Heart right ventricle (tissue), 16 donors: ENCODE results near the gene RAB36. TPM values are rescaled to one million over a fixed set of nuclear protein-coding genes. Genes with fewer than 3 reads are reported as not detected.

Experiments
- ATAC-seq, 8 donors: fragments of 200-7000 bp; cut with Tn5 transposase; one replicate each; pipeline ENCODE4 v1.9.1; 2020; ENCODE audit warnings: mild to moderate bottlenecking in 8 of 8, moderate library complexity in 8 of 8, moderate number of reproducible peaks in 1 of 8
- DNase-seq, 2 donors: peaks; one replicate each; pipeline ENCODE4 v3.0.0-alpha.2; 2020
- H3K27ac ChIP-seq, 10 donors: fragments of 200-600 bp; sonication (generic) in 2 of 10; one replicate each; pipeline versions ENCODE4 v1.5.0 to v1.8.0; 2020 to 2022; ENCODE audit warnings: mild to moderate bottlenecking in 3 of 10
- H3K27me3 ChIP-seq, 7 donors: fragments of 200-600 bp; one replicate each; pipeline ENCODE4 v1.8.0; 2021 to 2022; ENCODE audit warnings: mild to moderate bottlenecking in 2 of 7
- H3K36me3 ChIP-seq, 9 donors: fragments of 200-600 bp; sonication (generic) in 1 of 9; one replicate each; pipeline versions ENCODE4 v1.5.0 to v1.8.0; 2020 to 2022; ENCODE audit warnings: mild to moderate bottlenecking in 2 of 9
- H3K4me1 ChIP-seq, 9 donors: fragments of 200-600 bp; sonication (generic) in 1 of 9; one replicate each; pipeline versions ENCODE4 v1.5.0 to v1.8.0; 2020 to 2022; ENCODE audit warnings: mild to moderate bottlenecking in 4 of 9
- H3K4me3 ChIP-seq, 10 donors: fragments of 200-600 bp; sonication (generic) in 2 of 10; one replicate each; pipeline versions ENCODE4 v1.5.0 to v1.8.0; 2020 to 2022; ENCODE audit warnings: mild to moderate bottlenecking in 7 of 10, moderate library complexity in 2 of 10
- H3K9me3 ChIP-seq, 11 donors: fragments of 200-600 bp in 10 of 11; sonication (generic) in 2 of 11; one replicate each; pipeline versions ENCODE4 v1.5.0 to v1.8.0; 2013 to 2022; ENCODE audit warnings: mild to moderate bottlenecking in 2 of 11, control low read depth in 1 of 11, moderate library complexity in 1 of 11
- WGBS, 2 donors: extraction: QIAGEN DNeasy Blood & Tissue Kit; methylation state at CpG; one replicate each; pipeline ENCODE4 v1.1.7; 2013; ENCODE audit warnings: inconsistent platforms in 1 of 2; 5-methylcytosine and 5-hydroxymethylcytosine counted together
- intact Hi-C, 10 donors: fragments of 100-400 bp; cut with DNase I; formaldehyde crosslinking; loops; one replicate each; pipeline versions ENCODE4 v1.11.1 to v1.14.2; 2022
- polyA plus RNA-seq, 2 donors: library from polyadenylated mRNA; stranded (reverse); fragments of 200-250 nt; gene quantifications; one replicate each; pipeline ENCODE4 v1.2.3, GENCODE V29; 2013
- total RNA-seq, 10 donors: library from RNA; stranded (reverse); fragmentation: NEBNext Ultra II Directional in 3 of 10; extraction: Animal tissue kit (Norgen Biotek cat#: 25700) in 3 of 10; gene quantifications; one replicate each; pipeline versions ENCODE4 v1.2.1 to v1.2.4, GENCODE V29; 2021 to 2023
- TF ChIP-seq, protein P1 (sequence below), 9 donors: fragments of 200-600 bp; sonication (generic) in 2 of 9; IDR thresholded peaks; one replicate each; pipeline versions ENCODE4 v1.5.0 to v1.8.0; 2021 to 2022; ENCODE audit warnings: antibody characterized with exemption in 9 of 9, mild to moderate bottlenecking in 5 of 9, moderate library complexity in 1 of 9
- donor health status: Arrhythmogenic right ventricular cardiomyopathy.
- donor health status: ischemic (EF 13 %, LVEDD 7.1; RV severe dilation, severe dysfunction).
- donor health status: healthy with polysubstance abuse.
- donor health status: DM: no; HTN: yes; CAD: no.
- donor health status: DM: no; HTN: no; CAD: no.
- donor health status: ischemic (EF 25% LVEDD 6.9; RV normal size, moderate dysfunction).
- donor health status: ischemic (EF 25% LVEDD 5.7; RV mildly dilated, moderate dysfunction).
- donor health status: healthy.
- donor health status: DM: yes; HTN: yes; CAD: no.
- donor health status: Ischemic cardiomyopathy.
- donor health status: ischemic (EF 35%, LVEDD 5.7; RV mildly dilated, moderate dysfunction).
- donor health status: nonischemic (EF 11% LVEDD 7.7; RV severe dilation, severe dysfunction).
- donor health status: DM: yes; HTN: yes; CAD: no.
- donor health status: PGD.
- donor health status: ischemic (EF 29% LVEDD 5.4; RV normal size, mild dysfunction).
- donor health status: nonischemic (EF 23%, LVEDD 6.1; RV moderate dilation, normal function).

Gene RAB36
- total and polyA plus RNA-seq, 12 donors, result 0.15 to 1.00 (median 0.43) TPM

DNA sequence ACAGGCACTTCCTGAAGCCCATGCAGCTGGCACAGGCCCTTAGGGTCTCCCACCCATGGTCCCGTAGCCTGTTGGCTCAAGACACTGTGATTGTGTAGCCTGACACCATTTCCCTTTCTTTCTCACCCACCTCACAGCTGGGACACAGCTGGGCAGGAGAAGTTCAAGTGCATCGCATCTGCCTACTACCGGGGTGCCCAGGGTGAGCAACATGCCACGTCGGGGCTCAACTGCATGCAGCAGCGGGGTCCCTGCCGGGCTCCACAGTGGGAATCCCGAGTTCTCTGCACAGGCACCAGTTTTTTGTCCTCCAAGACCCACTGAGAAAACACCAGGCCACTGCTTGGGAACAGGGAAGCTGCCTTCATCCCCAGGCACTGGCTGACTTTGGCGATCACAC, 10.6 kb downstream of the RAB36 start:
- 90% methylated on average over 9 of the region's 9 CpGs for WGBS, 2 donors
- Histone ChIP-seq H3K4me3 (no peak overlapping the region), H3K4me1 (peaks cover 0 to 17% (median 7%) of the 10 kb centered on the region in 9 donors), H3K27me3 (peaks cover 0 to 6% (median 0%) of the 10 kb centered on the region in 7 donors), H3K27ac (no peak overlapping the region), H3K36me3 (no peaks in the 10 kb centered on the region), H3K9me3 (no peaks in the 10 kb centered on the region)
- TF ChIP-seq, protein P1, sequence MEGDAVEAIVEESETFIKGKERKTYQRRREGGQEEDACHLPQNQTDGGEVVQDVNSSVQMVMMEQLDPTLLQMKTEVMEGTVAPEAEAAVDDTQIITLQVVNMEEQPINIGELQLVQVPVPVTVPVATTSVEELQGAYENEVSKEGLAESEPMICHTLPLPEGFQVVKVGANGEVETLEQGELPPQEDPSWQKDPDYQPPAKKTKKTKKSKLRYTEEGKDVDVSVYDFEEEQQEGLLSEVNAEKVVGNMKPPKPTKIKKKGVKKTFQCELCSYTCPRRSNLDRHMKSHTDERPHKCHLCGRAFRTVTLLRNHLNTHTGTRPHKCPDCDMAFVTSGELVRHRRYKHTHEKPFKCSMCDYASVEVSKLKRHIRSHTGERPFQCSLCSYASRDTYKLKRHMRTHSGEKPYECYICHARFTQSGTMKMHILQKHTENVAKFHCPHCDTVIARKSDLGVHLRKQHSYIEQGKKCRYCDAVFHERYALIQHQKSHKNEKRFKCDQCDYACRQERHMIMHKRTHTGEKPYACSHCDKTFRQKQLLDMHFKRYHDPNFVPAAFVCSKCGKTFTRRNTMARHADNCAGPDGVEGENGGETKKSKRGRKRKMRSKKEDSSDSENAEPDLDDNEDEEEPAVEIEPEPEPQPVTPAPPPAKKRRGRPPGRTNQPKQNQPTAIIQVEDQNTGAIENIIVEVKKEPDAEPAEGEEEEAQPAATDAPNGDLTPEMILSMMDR (IDR thresholded peaks at IDR 0.05), result no peak
- intact Hi-C loops, result no loop called here
- no peak for ATAC-seq
- DNase-seq, result no peak

DNA sequence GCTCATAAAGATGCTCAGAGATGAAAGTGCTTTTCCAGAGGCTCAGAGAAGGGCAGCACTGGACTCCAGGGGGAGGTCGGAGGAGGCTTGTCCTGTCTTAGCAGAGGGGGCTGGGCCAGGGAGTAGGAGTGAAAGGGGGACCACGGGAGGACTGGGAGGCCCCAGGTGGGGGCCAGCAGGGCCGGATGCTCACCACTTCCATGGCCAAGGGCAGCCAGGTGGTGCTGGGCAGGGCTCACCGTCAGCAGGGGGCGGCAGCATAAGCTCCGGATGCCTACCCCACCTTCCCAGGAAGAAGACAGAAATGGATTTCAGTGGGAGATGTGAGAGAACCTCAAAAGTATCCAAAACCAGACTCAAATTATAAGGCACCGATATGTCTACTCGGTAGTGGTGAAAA, 11.0 kb downstream of the RAB36 start:
- H3K27ac ChIP-seq, result no peak overlapping the region
- intact Hi-C loops, result no loop called here
- H3K9me3 ChIP-seq, result no peaks in the 10 kb centered on the region
- H3K4me1 ChIP-seq, result peaks cover 0 to 17% (median 6%) of the 10 kb centered on the region in 9 donors
- ATAC-seq (no peak), DNase-seq (no peak)
- WGBS, 2 donors, result 48 to 61% methylated on average over 8 of the region's 8 CpGs
- TF ChIP-seq, protein P1 (IDR thresholded peaks at IDR 0.05), result no peak
- peaks cover 0 to 6% (median 0%) of the 10 kb centered on the region in 7 donors for H3K27me3 ChIP-seq
- H3K36me3 ChIP-seq, result no peaks in the 10 kb centered on the region
- H3K4me3 ChIP-seq, result no peak overlapping the region

DNA sequence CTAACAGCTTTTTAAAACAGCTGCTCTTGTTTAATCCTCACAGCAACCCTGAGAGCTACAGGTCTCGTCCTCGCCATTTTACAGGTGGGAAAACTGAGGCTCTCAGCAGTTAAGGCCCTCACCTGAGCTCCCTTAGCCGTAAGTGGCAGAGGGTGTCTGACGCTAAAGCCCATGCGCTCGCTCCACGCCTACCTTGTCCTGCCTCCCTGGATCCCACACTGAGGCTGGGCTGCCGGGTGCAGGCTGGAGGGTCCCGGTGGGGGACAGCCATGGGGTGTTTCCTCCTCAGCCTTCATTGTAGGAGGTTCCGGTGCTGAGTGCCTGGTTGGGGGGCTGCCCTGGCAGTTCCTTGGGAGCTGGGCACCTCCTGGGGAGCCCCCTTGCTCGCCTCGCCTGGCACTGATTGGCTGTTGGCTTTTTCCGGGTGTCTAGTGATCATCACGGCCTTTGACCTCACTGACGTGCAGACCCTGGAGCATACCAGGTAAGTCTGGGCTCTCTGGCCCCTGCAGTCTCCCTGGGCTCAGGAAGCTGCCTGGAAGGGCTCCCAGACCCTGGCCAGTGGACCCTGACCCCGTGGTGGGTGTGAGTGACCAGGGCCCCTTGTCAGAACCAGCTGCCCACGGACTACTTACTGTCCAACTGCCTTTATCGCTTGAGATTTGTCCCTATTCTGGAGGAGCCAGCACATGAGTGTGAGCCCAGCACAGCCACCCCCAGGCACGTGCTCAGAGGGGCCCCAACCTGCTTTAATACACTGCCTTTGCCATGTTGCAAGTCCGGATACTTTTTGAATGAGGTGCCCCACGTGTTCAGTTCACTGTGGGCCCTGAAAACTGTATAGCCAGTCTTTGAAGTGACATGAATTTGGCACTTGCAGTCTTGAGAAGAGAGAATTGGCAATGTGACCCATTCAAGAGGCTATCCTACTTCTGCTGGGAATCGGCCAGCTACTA, 12.6 kb downstream of the RAB36 start:
- ATAC-seq, result no peak
- no peak overlapping the region for H3K4me3 ChIP-seq
- DNase-seq, result no peak

DNA sequence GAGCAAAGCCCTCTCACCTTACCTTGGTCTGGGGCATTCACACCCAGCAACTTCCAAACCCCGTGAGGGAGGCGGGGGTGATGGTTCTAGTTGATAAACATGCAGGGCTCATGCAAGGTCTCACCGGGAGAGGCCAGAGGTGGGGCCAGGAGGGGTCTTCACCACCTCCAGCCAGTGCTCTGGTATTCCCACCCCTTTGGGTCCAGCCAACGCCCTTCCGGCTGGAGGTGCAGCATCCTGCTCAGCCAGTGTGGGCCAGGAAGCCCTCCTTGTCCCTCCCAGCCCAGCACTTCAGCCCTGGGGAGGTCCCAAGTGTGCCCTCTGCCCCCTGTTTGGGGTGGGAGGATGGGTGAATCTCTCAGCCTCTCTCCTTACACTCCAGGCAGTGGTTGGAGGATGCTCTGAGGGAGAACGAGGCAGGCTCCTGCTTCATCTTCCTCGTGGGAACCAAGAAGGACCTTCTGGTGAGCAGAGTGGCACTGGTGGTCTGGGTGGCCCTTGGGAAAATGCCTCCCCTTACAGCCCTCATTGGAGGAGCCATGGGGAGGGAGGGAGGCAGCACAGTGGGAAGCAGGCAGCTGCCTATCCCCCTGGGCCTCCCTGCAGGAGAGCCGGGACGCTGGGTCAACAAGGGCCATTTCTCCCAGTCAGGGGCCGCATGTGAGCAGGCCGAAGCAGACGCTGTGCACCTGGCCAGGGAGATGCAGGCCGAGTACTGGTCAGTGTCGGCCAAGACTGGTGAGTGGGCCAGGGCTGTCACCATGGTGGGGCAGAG, 13.4 kb downstream of the RAB36 start:
- H3K36me3 ChIP-seq, result no peaks in the 10 kb centered on the region
- H3K27ac ChIP-seq, result no peak overlapping the region
- WGBS, 2 donors, result 84 to 86% methylated on average over 14 of the region's 14 CpGs
- no peak for ATAC-seq
- H3K4me3 ChIP-seq, result no peak overlapping the region
- no peak for DNase-seq
- H3K4me1 ChIP-seq, result peaks cover 0 to 2% (median 0%) of the 10 kb centered on the region in 9 donors
- H3K27me3 ChIP-seq, result peaks cover 0 to 6% (median 0%) of the 10 kb centered on the region in 7 donors
- intact Hi-C loops, result no loop called here
- TF ChIP-seq, protein P1 (IDR thresholded peaks at IDR 0.05), result no peak
- H3K9me3 ChIP-seq, result no peaks in the 10 kb centered on the region

More for the DNA sequence above, 12.6 kb downstream of the RAB36 start:
- Histone ChIP-seq H3K27ac (no peak overlapping the region), H3K27me3 (peaks cover 0 to 6% (median 0%) of the 10 kb centered on the region in 7 donors), H3K4me1 (peaks cover 0 to 11% (median 0%) of the 10 kb centered on the region in 9 donors), H3K9me3 (no peaks in the 10 kb centered on the region), H3K36me3 (no peaks in the 10 kb centered on the region)
- intact Hi-C loops, result no loop called here
- WGBS, 2 donors, result 89% methylated on average over 22 of the region's 22 CpGs
- TF ChIP-seq, protein P1 (IDR thresholded peaks at IDR 0.05), result no peak
